ENCODE measurements around the gene ANKRD24. TPM values are rescaled to one million over a fixed set of nuclear protein-coding genes. Genes with fewer than 3 reads are reported as not detected.

ANKRD24 gene
- polyA plus RNA-seq, result 0.25 and 1.1 TPM in 2 replicates

DNA sequence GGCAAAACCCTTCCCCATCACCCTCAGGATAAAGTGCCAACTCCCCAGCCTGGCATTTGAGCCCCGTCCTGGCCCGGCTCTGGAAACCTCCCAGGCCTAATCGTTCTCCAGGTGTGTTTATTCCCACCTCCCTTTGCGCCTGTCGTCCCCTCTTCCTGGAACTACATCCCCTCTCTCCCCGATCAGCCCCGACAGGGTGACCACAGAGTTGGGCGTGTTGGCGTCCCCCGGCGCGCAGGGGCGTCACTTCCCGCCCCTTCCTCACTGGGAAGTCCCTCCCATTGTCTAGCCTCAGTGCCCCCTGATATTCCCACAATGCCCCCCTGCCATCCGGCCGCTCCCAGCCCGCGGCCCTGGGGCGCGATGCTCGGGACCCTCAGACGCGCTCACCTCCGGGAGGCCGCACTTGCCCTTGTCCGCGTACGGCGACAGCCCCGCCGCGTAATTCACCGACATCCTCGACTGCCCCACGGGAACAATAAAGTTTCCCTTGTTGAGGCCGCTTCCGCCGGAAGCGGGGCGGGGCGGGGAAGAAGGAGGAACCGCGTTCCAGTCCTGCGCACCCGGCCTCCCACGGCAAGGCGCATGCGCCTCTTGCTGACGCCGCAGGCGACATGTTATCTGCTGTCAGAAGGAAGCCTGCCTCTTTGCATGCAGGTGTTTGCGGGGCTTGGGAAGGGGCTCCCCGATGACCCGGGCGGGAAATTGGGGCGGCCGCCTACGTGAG, at the start of gene ANKRD24, which contains the start of gene SIRT6:
Gene ANKRD24, plus strand, starts transcription at position 606 of the 727 bp plus-strand sequence. CDS start 3,737 bp downstream, outside the sequence.
Gene SIRT6, minus strand, starts transcription at position 480 of the 727 bp plus-strand sequence. Its CDS starts 24 bp downstream, at position 456.

GRCh38 chr19:4229179-4229931, 46.9 kb downstream of the ANKRD24 start, which contains the start of gene EBI3:
EBI3 (plus strand) TSS chr19:4229523; CDS start chr19:4229551, 28 bp downstream.

GRCh38 chr19:4246767-4247593, 64.5 kb downstream of the ANKRD24 start, which contains the start of gene YJU2:
YJU2 (plus strand) TSS chr19:4247080; CDS start chr19:4247147, 67 bp downstream.

Other genes starting within 250 kb of the ANKRD24 start
- gene NMRK2, start 249.6 kb upstream of the ANKRD24 start, polyA plus RNA-seq, result not detected in 2 replicates
- gene DAPK3, start 211.6 kb upstream of the ANKRD24 start, polyA plus RNA-seq, result 0.27 and 0.63 TPM in 2 replicates
- gene EEF2, start 197.2 kb upstream of the ANKRD24 start, polyA plus RNA-seq, result 126 and 167 TPM in 2 replicates
- gene PIAS4, start 175.0 kb upstream of the ANKRD24 start, polyA plus RNA-seq, result 0.59 and 1.2 TPM in 2 replicates
- 1.5 TPM in 2 replicates for gene ZBTB7A, start 115.8 kb upstream of the ANKRD24 start, polyA plus RNA-seq
- gene MAP2K2, start 58.6 kb upstream of the ANKRD24 start, polyA plus RNA-seq, result 7.0 and 11.9 TPM in 2 replicates
- gene CREB3L3, start 29.1 kb upstream of the ANKRD24 start, polyA plus RNA-seq, result not detected in 2 replicates
- gene SIRT6, start 126 bp upstream of the ANKRD24 start, polyA plus RNA-seq, result 3.3 TPM in 1 of 2 replicates, not detected in the other
- not detected in 2 replicates for gene EBI3, start 46.8 kb downstream of the ANKRD24 start, polyA plus RNA-seq
- 0.62 and 2.3 TPM in 2 replicates for gene YJU2, start 64.4 kb downstream of the ANKRD24 start, polyA plus RNA-seq
- 12.3 TPM in 1 of 2 replicates, not detected in the other for gene SHD, start 96.6 kb downstream of the ANKRD24 start, polyA plus RNA-seq
- gene TMIGD2, start 119.7 kb downstream of the ANKRD24 start, polyA plus RNA-seq, result not detected in 2 replicates
- gene FSD1, start 121.9 kb downstream of the ANKRD24 start, polyA plus RNA-seq, result 4.8 and 7.1 TPM in 2 replicates
- gene STAP2, start 156.1 kb downstream of the ANKRD24 start, polyA plus RNA-seq, result 2.9 TPM in 1 of 2 replicates, not detected in the other
- gene MPND, start 160.9 kb downstream of the ANKRD24 start, polyA plus RNA-seq, result 2.7 and 4.7 TPM in 2 replicates
- gene SH3GL1, start 217.9 kb downstream of the ANKRD24 start, polyA plus RNA-seq, result 1.6 and 2.8 TPM in 2 replicates
- 0.75 and 2.4 TPM in 2 replicates for gene CHAF1A, start 220.0 kb downstream of the ANKRD24 start, polyA plus RNA-seq